HepG2 (cell line): ENCODE results near the gene PIK3CD. TPM values are rescaled to one million over a fixed set of nuclear protein-coding genes. Genes with fewer than 3 reads are reported as not detected.

Experiments
- ATAC-seq: fragments of 200-7000 bp; cut with Tn5 transposase; 3 replicates; pipeline ENCODE4 v1.9.1; 2020; ENCODE audit warnings: mild to moderate bottlenecking, moderate library complexity
- BruUV-seq: library from RNA; stranded (reverse); fragments of 400-500 nt; replicated peaks from 2 replicates; lab custom pipeline; 2021; lab: Mats Ljungman, UMichigan
- CTCF ChIA-PET: fragments of 300-600 bp; formaldehyde crosslinking; extraction: SDS; loops from one replicate; lab custom pipeline; 2021; ENCODE audit warnings: low total read pairs, inconsistent platforms, low intra/inter-chr PET ratio; lab: Yijun Ruan, JAX
- POLR2A ChIA-PET: fragments of 350-600 bp; sonication (Branson Sonifier 250); formaldehyde crosslinking; loops from one replicate; lab custom pipeline; 2020; ENCODE audit warnings: antibody characterized with exemption, inconsistent platforms; lab: Yijun Ruan, JAX
- DNase-seq: peaks from one replicate; pipeline ENCODE4 v3.0.0-alpha.2; 2015; ENCODE audit warnings: low spot score
- FAIRE-seq: peaks from 3 replicates; lab custom pipeline; 2011; peaks lifted over from hg19 to GRCh38; lab: Jason Lieb, UNC
- H2AFZ ChIP-seq: one replicate; pipeline ENCODE4 v1.6.1; 2011; ENCODE audit warnings: low read length, inconsistent platforms
- H3K27ac ChIP-seq: fragments of 300-600 bp; 3 replicates; pipeline ENCODE4 v1.8.0; 2011; ENCODE audit warnings: mixed run types, mild to moderate bottlenecking, mixed read lengths, low read length, inconsistent platforms; ENCODE audit not compliant: insufficient read depth; ENCODE audit errors: extremely low read length
- H3K27me3 ChIP-seq, 2 experiments: fragments of 200-600 bp in 1 of 2; 2 replicates in 1 of 2; 3 replicates in 1 of 2; pipeline versions ENCODE4 v1.6.0 to v1.8.0; 2011; ENCODE audit warnings: low read length in 2 of 2, mild to moderate bottlenecking in 2 of 2, moderate library complexity in 2 of 2, inconsistent platforms in 1 of 2; ENCODE audit not compliant: insufficient read depth in 2 of 2, control insufficient read depth in 1 of 2
- H3K36me3 ChIP-seq, 2 experiments: fragments of 200-600 bp in 1 of 2; replicated peaks in 1 of 2; 2 replicates in 1 of 2; 3 replicates in 1 of 2; pipeline versions ENCODE4 v1.5.1 to v1.8.0; 2011; ENCODE audit warnings: low read length in 2 of 2, inconsistent platforms in 1 of 2; ENCODE audit not compliant: insufficient read depth in 2 of 2, control insufficient read depth in 1 of 2
- H3K4me1 ChIP-seq: 2 replicates; pipeline ENCODE4 v1.5.1; 2012; ENCODE audit warnings: low read length, inconsistent platforms; ENCODE audit not compliant: insufficient read depth
- H3K4me2 ChIP-seq: 2 replicates; pipeline ENCODE4 v1.6.0; 2011; ENCODE audit warnings: low read depth, low read length, inconsistent platforms
- H3K4me3 ChIP-seq, 3 experiments: fragments of 200-600 bp in 1 of 3; sonication (generic), shearing (Covaris generic) in 1 of 3; replicated peaks in 1 of 3; 2 replicates each; pipeline ENCODE4 v1.5.1; 2011 to 2016; ENCODE audit warnings: low read length in 3 of 3, inconsistent platforms in 2 of 3, low read depth in 2 of 3, mild to moderate bottlenecking in 2 of 3, control low read depth in 1 of 3, mixed read lengths in 1 of 3; ENCODE audit not compliant: insufficient read depth in 1 of 3
- H3K79me2 ChIP-seq: one replicate; pipeline ENCODE4 v1.6.1; 2011; ENCODE audit warnings: low read length, inconsistent platforms; ENCODE audit not compliant: insufficient read depth
- H3K9ac ChIP-seq: 2 replicates; pipeline ENCODE4 v1.6.0; 2011; ENCODE audit warnings: mild to moderate bottlenecking, low read depth, low read length, inconsistent platforms; ENCODE audit not compliant: insufficient read depth
- H3K9me3 ChIP-seq: 2 replicates; pipeline ENCODE4 v1.5.1; 2012; ENCODE audit warnings: mild to moderate bottlenecking, low read length
- H4K20me1 ChIP-seq: 2 replicates; pipeline ENCODE4 v1.6.0; 2011; ENCODE audit warnings: inconsistent platforms, mild to moderate bottlenecking, low read length, moderate library complexity; ENCODE audit not compliant: insufficient read depth
- FOSL1 ChIP-seq: sonication (generic); formaldehyde crosslinking; IDR thresholded peaks from 2 replicates; pipeline ENCODE4 v1.9.0; 2021; ENCODE audit warnings: missing genetic modification reagents, borderline replicate concordance
- KLF13 ChIP-seq: sonication (generic); formaldehyde crosslinking; IDR thresholded peaks from 2 replicates; pipeline ENCODE4 v1.4.0; 2020; ENCODE audit warnings: mild to moderate bottlenecking, missing genetic modification reagents
- MIXL1 ChIP-seq: IDR thresholded peaks from 2 replicates; pipeline ENCODE4 v1.6.1; 2016
- NFE2 ChIP-seq: sonication (generic); formaldehyde crosslinking; IDR thresholded peaks from 2 replicates; pipeline ENCODE4 v1.4.0; 2020; ENCODE audit warnings: missing genetic modification reagents
- NFYC ChIP-seq: IDR thresholded peaks from 2 replicates; pipeline ENCODE4 v1.6.1; 2016; ENCODE audit warnings: missing genetic modification reagents, missing compliant biosample characterization
- SP5 ChIP-seq: IDR thresholded peaks from 2 replicates; pipeline ENCODE4 v1.6.1; 2016; ENCODE audit warnings: low read depth, borderline replicate concordance
- ZNF101 ChIP-seq: sonication (generic); formaldehyde crosslinking; IDR thresholded peaks from 2 replicates; pipeline ENCODE4 v1.4.0; 2020; ENCODE audit warnings: mild to moderate bottlenecking, low read depth, missing genetic modification reagents, borderline replicate concordance
- ZNF160 ChIP-seq: sonication (generic); formaldehyde crosslinking; IDR thresholded peaks from 2 replicates; pipeline ENCODE4 v1.8.0; 2022; ENCODE audit warnings: mild to moderate bottlenecking, inconsistent platforms, missing genetic modification reagents
- ZNF331 ChIP-seq: sonication (generic); formaldehyde crosslinking; IDR thresholded peaks from 2 replicates; pipeline ENCODE4 v1.4.0; 2020; ENCODE audit warnings: missing genetic modification reagents
- WGBS: methylation state at CpG from one replicate; pipeline ENCODE4 v1.1.6; 2017; ENCODE audit warnings: low lambda C conversion rate; 5-methylcytosine and 5-hydroxymethylcytosine counted together
- in situ Hi-C: cut with HindIII; loops from 2 replicates; pipeline ENCODE4 v1.10.0; 2017; ENCODE audit warnings: low pct_unique_long_range_greater_than_20kb; ENCODE audit not compliant: extremely low pct_ligation_motif_present
- intact Hi-C: fragments of 100-400 bp; cut with micrococcal nuclease; formaldehyde crosslinking; loops from one replicate; pipeline ENCODE4 v1.10.0; 2022; ENCODE audit not compliant: unreplicated experiment
- polyA plus RNA-seq, 8 experiments: library from polyadenylated mRNA; depleted of rRNA in 3 of 8; stranded (reverse) in 7 of 8; unstranded in 1 of 8; fragments of >200 nt; fragmentation: Illumina TruSeq in 4 of 8; extraction: Trizol in 4 of 8; gene quantifications; 2 replicates each; pipeline versions ENCODE4 v1.2.1 to v1.2.3, GENCODE V29; 2011 to 2016; ENCODE audit warnings: low read depth in 4 of 8, missing spikeins in 1 of 8, mixed read lengths in 1 of 8; ENCODE audit not compliant: insufficient read depth in 1 of 8
- total RNA-seq, 5 experiments: library from RNA; depleted of rRNA; stranded (reverse); fragments of >200 nt; fragmentation: Illumina TruSeq; extraction: Trizol; gene quantifications; 2 replicates each; pipeline ENCODE4 v1.2.3, GENCODE V29; 2016; ENCODE audit warnings: low read depth in 1 of 5

The PIK3CD gene
- total and polyA plus RNA-seq, 2 of the 13 experiments (the other 11 are each of a cell fraction or from before 2014, with no cell fraction given), result 7.1 to 10.0 TPM

DNA sequence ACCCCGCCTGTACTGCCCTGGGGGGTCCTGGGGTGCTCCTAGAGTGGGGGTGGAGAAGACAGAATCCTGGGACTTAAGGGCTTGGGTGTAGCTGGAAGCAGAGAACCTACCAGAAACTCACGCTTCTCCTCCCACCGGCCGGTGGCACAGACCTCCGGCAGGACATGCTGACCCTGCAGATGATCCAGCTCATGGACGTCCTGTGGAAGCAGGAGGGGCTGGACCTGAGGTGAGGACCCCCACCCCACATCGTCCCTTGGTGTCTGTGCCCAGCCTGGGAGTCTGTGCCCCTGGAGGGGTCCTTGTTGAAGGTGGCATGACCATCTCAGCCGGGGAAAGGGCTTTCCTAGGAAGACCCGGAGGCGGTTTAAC lies 70.8 kb downstream of the PIK3CD start:
- intact Hi-C loops, result no loop called here
- ChIA-PET CTCF (interaction anchor here (1.1 kb wide), 1 partner anchor 95 kb away, joined by 5 read pairs; no protein-coding TSS in a partner anchor), POLR2A (no interaction called here)
- no peak overlapping the region for H3K4me3 ChIP-seq
- peaks cover 12% of the 10 kb centered on the region; the same call in 1 of the 2 replicates for H3K9me3 ChIP-seq
- H3K36me3 ChIP-seq, result peaks cover 37 to 47% of the 10 kb centered on the region in 2 experiments
- H4K20me1 ChIP-seq, result no peaks in the 10 kb centered on the region
- peaks cover 22% of the 10 kb centered on the region for H3K4me1 ChIP-seq
- H3K79me2 ChIP-seq, result peaks cover 6% of the 10 kb centered on the region
- H3K9ac ChIP-seq, result no peak overlapping the region
- no peak overlapping the region for H2AFZ ChIP-seq
- BruUV-seq, result no TSS peak
- DNase-seq (no peak), ATAC-seq (no peak), FAIRE-seq (no peak)
- no peak overlapping the region for H3K27ac ChIP-seq
- 92% methylated on average over 6 of the region's 10 CpGs for WGBS
- no peaks in the 10 kb centered on the region for H3K27me3 ChIP-seq
- H3K4me2 ChIP-seq, result no peak overlapping the region
- in situ Hi-C loops, result no loop called here
- TF ChIP-seq ZNF160 (CRISPR knock-in tag), result no peak

DNA sequence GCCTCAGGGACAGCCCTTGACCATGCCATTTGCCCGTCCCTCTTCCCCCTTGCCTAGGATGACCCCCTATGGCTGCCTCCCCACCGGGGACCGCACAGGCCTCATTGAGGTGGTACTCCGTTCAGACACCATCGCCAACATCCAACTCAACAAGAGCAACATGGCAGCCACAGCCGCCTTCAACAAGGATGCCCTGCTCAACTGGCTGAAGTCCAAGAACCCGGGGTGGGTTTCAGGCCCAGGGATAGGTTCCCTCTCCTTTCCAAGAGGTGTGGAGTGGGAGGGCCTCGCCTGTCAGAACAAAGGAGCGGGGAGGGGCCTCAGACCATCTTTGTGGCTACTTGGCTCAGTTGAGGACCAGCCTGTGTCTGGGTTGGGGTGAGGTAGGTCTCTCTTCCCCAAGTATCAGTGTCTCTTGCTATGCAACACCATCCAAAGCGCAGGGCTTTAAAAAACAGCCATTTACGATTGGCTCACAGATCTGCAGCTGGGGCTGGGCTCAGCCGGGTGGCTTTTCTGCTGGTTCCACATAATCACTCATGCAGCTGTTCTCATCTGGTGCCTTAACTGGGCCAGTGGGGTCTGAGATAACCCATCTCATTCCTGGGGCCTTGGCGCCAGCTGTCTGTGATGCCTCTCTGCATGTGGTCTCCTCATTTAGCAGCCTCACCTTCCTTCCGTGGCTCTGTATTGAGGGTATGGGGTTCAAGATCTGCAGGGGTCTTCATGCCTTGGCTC lies 71.7 kb downstream of the PIK3CD start:
- Histone ChIP-seq H3K79me2 (peaks cover 2% of the 10 kb centered on the region), H3K9me3 (peaks cover 12% of the 10 kb centered on the region; the same call in 1 of the 2 replicates), H3K4me3 (no peak overlapping the region), H3K4me2 (no peak overlapping the region), H3K27me3 (no peaks in the 10 kb centered on the region), H3K27ac (no peak overlapping the region), H2AFZ (no peak overlapping the region), H4K20me1 (no peaks in the 10 kb centered on the region), H3K4me1 (peaks cover 16% of the 10 kb centered on the region), H3K9ac (no peak overlapping the region), H3K36me3 (peaks cover 40 to 53% of the 10 kb centered on the region in 2 experiments)
- in situ Hi-C loops, result no loop called here
- TF ChIP-seq ZNF331 (CRISPR knock-in tag), result peak; percentile 100
- TF ChIP-seq SP5, result no peak
- TF ChIP-seq MIXL1 (CRISPR knock-in tag), result 0 out of 2 replicates have a peak, but pooled peaks have one; percentile 21
- no peak for TF ChIP-seq FOSL1 (CRISPR knock-in tag)
- TF ChIP-seq NFE2 (CRISPR knock-in tag), result no peak
- no peak for TF ChIP-seq NFYC
- no peak for TF ChIP-seq KLF13 (CRISPR knock-in tag)
- no peak for TF ChIP-seq ZNF101 (CRISPR knock-in tag)
- FAIRE-seq (no peak), DNase-seq (no peak), ATAC-seq (no peak)
- ChIA-PET CTCF (no interaction called here), POLR2A (no interaction called here)
- no TSS peak for BruUV-seq
- 96% methylated on average over 9 of the region's 14 CpGs for WGBS
- intact Hi-C loops, result no loop called here
